IMR-90 (cell line): Measurements from ENCODE around the gene BCAS1. TPM values are rescaled to one million over a fixed set of nuclear protein-coding genes. Genes with fewer than 3 reads are reported as not detected.

Experiments used
- ATAC-seq: fragments of 200-7000 bp; cut with Tn5 transposase; 2 replicates; pipeline ENCODE4 v1.9.1; 2020; ENCODE audit warnings: low read depth, mild to moderate bottlenecking, moderate library complexity
- BruUV-seq: library from RNA; stranded (reverse); fragments of 400-500 nt; replicated peaks from 2 replicates; lab custom pipeline; 2021; lab: Mats Ljungman, UMichigan
- CTCF ChIA-PET: fragments of 300-600 bp; formaldehyde crosslinking; extraction: SDS; loops from one replicate; lab custom pipeline; 2021; ENCODE audit warnings: antibody characterized with exemption; lab: Yijun Ruan, JAX
- POLR2A ChIA-PET: fragments of 300-600 bp; sonication (Branson Sonifier 250); formaldehyde crosslinking; loops from one replicate; lab custom pipeline; 2022; ENCODE audit warnings: antibody characterized with exemption; ENCODE audit not compliant: unreplicated experiment; lab: Charles Lee
- DNase-seq: peaks from one replicate; pipeline ENCODE4 v3.0.0; 2013
- H2AFZ ChIP-seq: replicated peaks from 2 replicates; pipeline ENCODE3; 2013; ENCODE audit warnings: low read length, mild to moderate bottlenecking; ENCODE audit not compliant: poor library complexity
- H2AK5ac ChIP-seq: 2 replicates; pipeline ENCODE4 v1.6.1; 2013; ENCODE audit warnings: low read depth, low read length, inconsistent platforms
- H2AK9ac ChIP-seq: replicated peaks from 2 replicates; pipeline ENCODE3; 2013; ENCODE audit warnings: mild to moderate bottlenecking, low read depth, low read length, moderate library complexity; ENCODE audit not compliant: poor library complexity
- H2BK120ac ChIP-seq: 2 replicates; pipeline ENCODE4 v1.6.1; 2013; ENCODE audit warnings: low read depth, low read length, inconsistent platforms
- H2BK15ac ChIP-seq: 3 replicates; pipeline ENCODE4 v1.6.1; 2013; ENCODE audit warnings: low read depth, low read length, inconsistent platforms
- H2BK20ac ChIP-seq: 2 replicates; pipeline ENCODE4 v1.6.1; 2013; ENCODE audit warnings: low read depth, mild to moderate bottlenecking, inconsistent platforms, low read length, moderate library complexity
- H2BK5ac ChIP-seq: 2 replicates; pipeline ENCODE4 v1.6.1; 2013; ENCODE audit warnings: mild to moderate bottlenecking, low read depth, low read length, inconsistent platforms; ENCODE audit not compliant: poor library complexity, severe bottlenecking
- H3K14ac ChIP-seq: replicated peaks from 2 replicates; pipeline ENCODE4 v1.6.1; 2013; ENCODE audit warnings: low read depth, low read length, inconsistent platforms
- H3K18ac ChIP-seq: 2 replicates; pipeline ENCODE4 v1.6.1; 2013; ENCODE audit warnings: low read depth, low read length, control low read depth
- H3K23ac ChIP-seq: 2 replicates; pipeline ENCODE4 v1.6.1; 2013; ENCODE audit warnings: low read depth, low read length, inconsistent platforms
- H3K27ac ChIP-seq: 2 replicates; pipeline ENCODE4 v1.5.1; 2013; ENCODE audit warnings: mild to moderate bottlenecking, control low read depth, low read length; ENCODE audit not compliant: insufficient read depth
- H3K27me3 ChIP-seq: 2 replicates; pipeline ENCODE4 v1.6.1; 2013; ENCODE audit warnings: low read length; ENCODE audit not compliant: control insufficient read depth, insufficient read depth
- H3K36me3 ChIP-seq: 2 replicates; pipeline ENCODE4 v1.6.1; 2013; ENCODE audit warnings: low read length, mixed read lengths; ENCODE audit not compliant: control insufficient read depth, insufficient read depth
- H3K4ac ChIP-seq: 2 replicates; pipeline ENCODE4 v1.6.1; 2013; ENCODE audit warnings: low read depth, low read length, inconsistent platforms
- H3K4me1 ChIP-seq: 2 replicates; pipeline ENCODE4 v1.6.1; 2013; ENCODE audit warnings: low read length, mixed read lengths; ENCODE audit not compliant: control insufficient read depth, insufficient read depth
- H3K4me2 ChIP-seq: 2 replicates; pipeline ENCODE4 v1.6.1; 2013; ENCODE audit warnings: low read depth, mild to moderate bottlenecking, control low read depth, low read length, moderate library complexity
- H3K4me3 ChIP-seq: 2 replicates; pipeline ENCODE4 v1.5.1; 2013; ENCODE audit warnings: low read depth, mild to moderate bottlenecking, control low read depth, low read length, moderate library complexity; ENCODE audit not compliant: insufficient read depth
- H3K56ac ChIP-seq: 2 replicates; pipeline ENCODE4 v1.6.1; 2013; ENCODE audit warnings: low read length, inconsistent platforms; ENCODE audit not compliant: insufficient read depth; ENCODE audit errors: extremely low read depth
- H3K79me1 ChIP-seq, 2 experiments: 2 replicates each; pipeline ENCODE4 v1.6.1; 2013; ENCODE audit warnings: low read length in 2 of 2, inconsistent platforms in 1 of 2, low read depth in 1 of 2
- H3K9ac ChIP-seq: 2 replicates; pipeline ENCODE4 v1.6.1; 2013; ENCODE audit warnings: low read depth, low read length, control low read depth
- H3K9me1 ChIP-seq: 2 replicates; pipeline ENCODE4 v1.6.1; 2013; ENCODE audit warnings: low read length, inconsistent platforms; ENCODE audit not compliant: insufficient read depth
- H3K9me3 ChIP-seq: 2 replicates; pipeline ENCODE4 v1.6.1; 2013; ENCODE audit warnings: low read length; ENCODE audit not compliant: control insufficient read depth, insufficient read depth
- H4K20me1 ChIP-seq: 2 replicates; pipeline ENCODE4 v1.6.1; 2013; ENCODE audit warnings: low read length, inconsistent platforms; ENCODE audit not compliant: insufficient read depth
- H4K5ac ChIP-seq: 2 replicates; pipeline ENCODE4 v1.6.1; 2013; ENCODE audit warnings: mild to moderate bottlenecking, low read depth, low read length, control low read depth
- H4K8ac ChIP-seq, 2 experiments: 2 replicates each; pipeline ENCODE4 v1.6.1; 2013; ENCODE audit warnings: low read depth in 2 of 2, low read length in 2 of 2, control low read depth in 1 of 2, inconsistent platforms in 1 of 2
- H4K91ac ChIP-seq: 2 replicates; pipeline ENCODE4 v1.6.1; 2013; ENCODE audit warnings: low read depth, low read length, inconsistent platforms; ENCODE audit not compliant: insufficient read depth
- BHLHE40 ChIP-seq: fragments of 150-350 bp; IDR thresholded peaks from 2 replicates; pipeline ENCODE4 v1.6.1; 2016; ENCODE audit warnings: mild to moderate bottlenecking, low read depth, low read length
- CEBPB ChIP-seq: IDR thresholded peaks from 2 replicates; pipeline ENCODE4 v1.6.1; 2012; ENCODE audit warnings: low read depth, low read length, improper control_type of control experiment
- CHD1 ChIP-seq: IDR thresholded peaks from 2 replicates; pipeline ENCODE4 v1.6.1; 2012; ENCODE audit warnings: low read depth, low read length, improper control_type of control experiment
- CTCF ChIP-seq: conservative IDR thresholded peaks from 2 replicates; pipeline ENCODE4 v1.5.1; 2012; ENCODE audit warnings: mild to moderate bottlenecking, low read depth, low read length, improper control_type of control experiment
- ELK1 ChIP-seq: fragments of 150-350 bp; IDR thresholded peaks from 2 replicates; pipeline ENCODE4 v1.6.1; 2016; ENCODE audit warnings: low read depth, mild to moderate bottlenecking, low read length, moderate library complexity, borderline replicate concordance
- FOS ChIP-seq: fragments of 150-350 bp; IDR thresholded peaks from 2 replicates; pipeline ENCODE4 v1.6.1; 2016; ENCODE audit warnings: low read depth, low read length
- MAFK ChIP-seq: IDR thresholded peaks from 2 replicates; pipeline ENCODE4 v1.6.1; 2012; ENCODE audit warnings: low read depth, low read length, improper control_type of control experiment
- MAZ ChIP-seq: IDR thresholded peaks from 2 replicates; pipeline ENCODE4 v1.6.1; 2012; ENCODE audit warnings: low read depth, mild to moderate bottlenecking, low read length, improper control_type of control experiment, moderate library complexity, borderline replicate concordance
- MXI1 ChIP-seq: IDR thresholded peaks from 2 replicates; pipeline ENCODE4 v1.6.1; 2012; ENCODE audit warnings: low read depth, mild to moderate bottlenecking, low read length, moderate library complexity, borderline replicate concordance
- NFE2L2 ChIP-seq: fragments of 150-350 bp; IDR thresholded peaks from 2 replicates; pipeline ENCODE4 v1.6.1; 2016; ENCODE audit warnings: low read depth, mild to moderate bottlenecking, low read length
- POLR2A ChIP-seq: IDR thresholded peaks from 2 replicates; pipeline ENCODE4 v1.6.1; 2012; ENCODE audit warnings: mild to moderate bottlenecking, low read depth, low read length
- RAD21 ChIP-seq: IDR thresholded peaks from 2 replicates; pipeline ENCODE4 v1.6.1; 2012; ENCODE audit warnings: low read length, improper control_type of control experiment
- RCOR1 ChIP-seq: IDR thresholded peaks from 2 replicates; pipeline ENCODE4 v1.6.1; 2012; ENCODE audit warnings: mild to moderate bottlenecking, low read length, improper control_type of control experiment; ENCODE audit not compliant: insufficient replicate concordance
- RFX5 ChIP-seq: IDR thresholded peaks from 2 replicates; pipeline ENCODE4 v1.8.0; 2012; ENCODE audit warnings: low read depth, mild to moderate bottlenecking, low read length, moderate library complexity
- SMC3 ChIP-seq: fragments of 150-350 bp; IDR thresholded peaks from 2 replicates; pipeline ENCODE4 v1.6.1; 2016; ENCODE audit warnings: low read depth, mild to moderate bottlenecking, antibody characterized with exemption, low read length, moderate library complexity
- USF2 ChIP-seq: fragments of 150-350 bp; IDR thresholded peaks from 2 replicates; pipeline ENCODE4 v1.6.1; 2017; ENCODE audit warnings: mild to moderate bottlenecking, antibody characterized with exemption, low read length, low read depth
- WGBS, 2 experiments: methylation state at CpG; one replicate each; pipeline versions ENCODE4 v1.1.5 to v1.1.7; 2013; ENCODE audit warnings: missing lambda C conversion rate in 2 of 2; ENCODE audit not compliant: insufficient read length in 1 of 2; ENCODE audit errors: extremely low coverage in 2 of 2; 5-methylcytosine and 5-hydroxymethylcytosine counted together
- dilution Hi-C: fragments of 300-500 bp; cut with HindIII; formaldehyde crosslinking; loops from one replicate; pipeline ENCODE4 v1.14.3; 2018; ENCODE audit warnings: low sequenced_read_pairs; ENCODE audit not compliant: unreplicated experiment
- in situ Hi-C: fragments of 300-500 bp; cut with MboI; formaldehyde crosslinking; loops from 3 replicates; pipeline ENCODE4 v1.14.3; 2019; ENCODE audit warnings: low sequenced_read_pairs, inconsistent platforms, mixed read lengths
- intact Hi-C: fragments of 100-400 bp; cut with micrococcal nuclease; formaldehyde crosslinking; loops from 2 replicates; pipeline ENCODE4 v1.10.0; 2022
- polyA plus RNA-seq, 3 experiments: library from polyadenylated mRNA; depleted of rRNA; stranded (reverse); fragments of >200 nt; gene quantifications; 2 replicates each; pipeline ENCODE4 v1.2.3, GENCODE V29; 2012; ENCODE audit warnings: low replicate concordance in 1 of 3
- total RNA-seq: library from RNA; depleted of rRNA; stranded (reverse); fragments of >200 nt; gene quantifications from 2 replicates; pipeline ENCODE4 v1.2.3, GENCODE V29; 2012

Gene BCAS1
- total and polyA plus RNA-seq, 2 of the 4 experiments (the other 2 are of a cell fraction) = under 0.01 TPM; not detected in 1

GRCh38 chr20:54047048-54047447 is 23.3 kb downstream of the BCAS1 start:
- Histone ChIP-seq H2BK20ac (no peak overlapping the region), H3K18ac (no peak overlapping the region), H2BK15ac (no peak overlapping the region), H3K4me3 (no peak overlapping the region), H3K9me3 (no peaks in the 10 kb centered on the region), H2AK9ac (no peak overlapping the region), H4K5ac (no peak overlapping the region), H4K20me1 (no peaks in the 10 kb centered on the region), H3K56ac (no peak overlapping the region), H3K36me3 (no peaks in the 10 kb centered on the region), H3K4ac (no peak overlapping the region), H2AFZ (no peak overlapping the region), H4K91ac (no peak overlapping the region), H3K27ac (no peak overlapping the region), H2AK5ac (no peak overlapping the region), H4K8ac (no peak overlapping the region), H3K14ac (no peak overlapping the region), H2BK120ac (no peak overlapping the region), H3K4me1 (no peaks in the 10 kb centered on the region), H3K79me1 (no peaks in the 10 kb centered on the region), H3K4me2 (no peak overlapping the region), H3K23ac (no peak overlapping the region), H2BK5ac (no peak overlapping the region), H3K9me1 (no peaks in the 10 kb centered on the region), H3K27me3 (peaks cover 5% of the 10 kb centered on the region; the same call in 1 of the 2 replicates), H3K9ac (no peak overlapping the region)
- dilution Hi-C loops = no loop called here
- POLR2A ChIA-PET = no interaction called here
- no peak for TF ChIP-seq CTCF
- TF ChIP-seq SMC3 = no peak
- TF ChIP-seq CEBPB = no peak
- no peak for TF ChIP-seq NFE2L2
- TF ChIP-seq BHLHE40 = no peak
- TF ChIP-seq RCOR1 = no peak
- no peak for TF ChIP-seq CHD1
- no peak for TF ChIP-seq RFX5
- no peak for TF ChIP-seq RAD21
- TF ChIP-seq FOS = no peak
- TF ChIP-seq MAFK = no peak
- TF ChIP-seq ELK1 = no peak
- no peak for TF ChIP-seq USF2
- no peak for TF ChIP-seq POLR2A
- no peak for TF ChIP-seq MAZ
- TF ChIP-seq MXI1 = no peak
- DNase-seq = no peak
- in situ Hi-C loops = no loop called here
- intact Hi-C loops = no loop called here
- BruUV-seq = no TSS peak
- no peak for ATAC-seq
- CTCF ChIA-PET = no interaction called here
- WGBS, 2 experiments = no CpG with 5 or more reads among the region's 2 CpGs
